SU-DHL-6 (cell line): ENCODE results near the gene GOLGB1.

ENCODE experiments used
- H2AFZ ChIP-seq: fragments of 200-600 bp; sonication (generic); 2 replicates; pipeline ENCODE4 v1.6.1; 2014; ENCODE audit warnings: low read depth, mild to moderate bottlenecking, moderate library complexity, mixed read lengths, antibody characterized with exemption, low read length; ENCODE audit not compliant: severe bottlenecking
- H3F3A ChIP-seq: fragments of 200-600 bp; shearing (Covaris generic); 2 replicates; pipeline ENCODE4 v1.6.0; 2016; ENCODE audit warnings: antibody characterized with exemption, mild to moderate bottlenecking; ENCODE audit not compliant: insufficient read depth
- H3K27ac ChIP-seq: fragments of 200-600 bp; sonication (generic); 2 replicates; pipeline ENCODE4 v1.5.1; 2016; ENCODE audit warnings: low read depth, mild to moderate bottlenecking, low read length, moderate library complexity, mixed read lengths
- H3K27me3 ChIP-seq: fragments of 200-600 bp; sonication (generic), shearing (Covaris generic); 2 replicates; pipeline ENCODE4 v1.6.0; 2014; ENCODE audit warnings: mild to moderate bottlenecking, low read length
- H3K36me3 ChIP-seq: fragments of 200-600 bp; sonication (generic); 2 replicates; pipeline ENCODE4 v1.6.1; 2014; ENCODE audit warnings: mild to moderate bottlenecking, low read length, mixed read lengths
- H3K4me2 ChIP-seq: fragments of 300-600, 200-600 bp; shearing (Covaris generic), sonication (generic); 2 replicates; pipeline ENCODE4 v1.6.0; 2014; ENCODE audit warnings: low read length, low read depth, mild to moderate bottlenecking; ENCODE audit not compliant: poor library complexity, severe bottlenecking
- H3K4me3 ChIP-seq: fragments of 200-600 bp; sonication (generic); 2 replicates; pipeline ENCODE4 v1.5.1; 2014; ENCODE audit warnings: antibody characterized with exemption, low read length, mild to moderate bottlenecking, mixed read lengths; ENCODE audit not compliant: insufficient read depth, poor library complexity, severe bottlenecking
- H3K79me2 ChIP-seq: fragments of 200-600 bp; sonication (generic); 2 replicates; pipeline ENCODE4 v1.6.1; 2014; ENCODE audit warnings: mild to moderate bottlenecking, low read length, moderate library complexity; ENCODE audit not compliant: insufficient read depth
- H3K9ac ChIP-seq: fragments of 200-600 bp; sonication (generic); 2 replicates; pipeline ENCODE4 v1.7.0; 2014; ENCODE audit warnings: mild to moderate bottlenecking, low read length
- H3K9me2 ChIP-seq: fragments of 200-600 bp; sonication (generic); replicated peaks from 2 replicates; pipeline ENCODE4 v1.6.1; 2014; ENCODE audit warnings: low read length; ENCODE audit not compliant: insufficient read depth
- H3K9me3 ChIP-seq: fragments of 200-600 bp; sonication (generic); 2 replicates; pipeline ENCODE4 v1.6.1; 2014; ENCODE audit warnings: low read length, mixed read lengths; ENCODE audit not compliant: insufficient read depth
- H4K20me1 ChIP-seq: fragments of 200-600 bp; sonication (generic); 2 replicates; pipeline ENCODE4 v1.6.1; 2014; ENCODE audit warnings: low read depth, mild to moderate bottlenecking, antibody characterized with exemption, low read length, moderate library complexity, mixed read lengths
- CTCF ChIP-seq: fragments of 200-600 bp; sonication (generic); IDR thresholded peaks from one replicate; pipeline ENCODE4 v1.5.1; 2017; ENCODE audit warnings: antibody characterized with exemption, mild to moderate bottlenecking, low read length, moderate library complexity; ENCODE audit not compliant: insufficient read depth, poor library complexity, severe bottlenecking
- EZH2phosphoT487 ChIP-seq: fragments of 200-600 bp; sonication (generic), shearing (Covaris generic); conservative IDR thresholded peaks from 2 replicates; pipeline ENCODE4 v1.6.1; 2018; ENCODE audit warnings: mild to moderate bottlenecking, antibody characterized with exemption, low read length, moderate library complexity, mixed read lengths

Gene GOLGB1

GRCh38 chr3:121626495-121626894 lies 123.0 kb downstream of the GOLGB1 start:
- H3F3A ChIP-seq, result no peaks in the 10 kb centered on the region
- no peak overlapping the region for H3K4me2 ChIP-seq
- no peak overlapping the region for H2AFZ ChIP-seq
- H3K27me3 ChIP-seq, result no peaks in the 10 kb centered on the region
- no peaks in the 10 kb centered on the region for H3K79me2 ChIP-seq
- H4K20me1 ChIP-seq, result no peaks in the 10 kb centered on the region
- no peak overlapping the region for H3K27ac ChIP-seq
- no peaks in the 10 kb centered on the region for H3K9me3 ChIP-seq
- H3K9me2 ChIP-seq, result no peaks in the 10 kb centered on the region
- no peak for TF ChIP-seq EZH2phosphoT487
- TF ChIP-seq CTCF, result no peak
- no peak overlapping the region for H3K4me3 ChIP-seq
- no peak overlapping the region for H3K9ac ChIP-seq
- H3K36me3 ChIP-seq, result no peaks in the 10 kb centered on the region

GRCh38 chr3:121624147-121624899 lies 125.2 kb downstream of the GOLGB1 start:
- Histone ChIP-seq H3K27ac (no peak overlapping the region), H3K9me3 (no peaks in the 10 kb centered on the region), H3K9me2 (no peaks in the 10 kb centered on the region), H3K4me2 (no peak overlapping the region), H3K27me3 (no peaks in the 10 kb centered on the region), H3K36me3 (no peaks in the 10 kb centered on the region), H3F3A (no peaks in the 10 kb centered on the region), H2AFZ (no peak overlapping the region), H3K4me3 (no peak overlapping the region), H3K9ac (no peak overlapping the region), H3K79me2 (no peaks in the 10 kb centered on the region), H4K20me1 (no peaks in the 10 kb centered on the region)
- no peak for TF ChIP-seq EZH2phosphoT487
- TF ChIP-seq CTCF, result no peak

GRCh38 chr3:121621491-121621890 lies 128.1 kb downstream of the GOLGB1 start:
- Histone ChIP-seq H3K4me2 (no peak overlapping the region), H2AFZ (no peak overlapping the region), H3K27me3 (no peaks in the 10 kb centered on the region), H3K4me3 (no peak overlapping the region), H3K79me2 (no peaks in the 10 kb centered on the region), H3F3A (no peaks in the 10 kb centered on the region), H3K9me3 (no peaks in the 10 kb centered on the region), H3K36me3 (no peaks in the 10 kb centered on the region), H3K9ac (no peak overlapping the region), H3K9me2 (no peaks in the 10 kb centered on the region), H3K27ac (no peak overlapping the region), H4K20me1 (no peaks in the 10 kb centered on the region)
- TF ChIP-seq EZH2phosphoT487 (no peak), CTCF (no peak)
